Right hindlimb (tissue), 1 donor: ENCODE measurements around the gene EHF.

Experiments used
- DNase-seq: peaks from one replicate; pipeline ENCODE4 v3.0.0-alpha.2; 2018

EHF gene

GRCh38 chr11:34602245-34602644, 18.6 kb upstream of the EHF start:
- no peak for DNase-seq

DNA sequence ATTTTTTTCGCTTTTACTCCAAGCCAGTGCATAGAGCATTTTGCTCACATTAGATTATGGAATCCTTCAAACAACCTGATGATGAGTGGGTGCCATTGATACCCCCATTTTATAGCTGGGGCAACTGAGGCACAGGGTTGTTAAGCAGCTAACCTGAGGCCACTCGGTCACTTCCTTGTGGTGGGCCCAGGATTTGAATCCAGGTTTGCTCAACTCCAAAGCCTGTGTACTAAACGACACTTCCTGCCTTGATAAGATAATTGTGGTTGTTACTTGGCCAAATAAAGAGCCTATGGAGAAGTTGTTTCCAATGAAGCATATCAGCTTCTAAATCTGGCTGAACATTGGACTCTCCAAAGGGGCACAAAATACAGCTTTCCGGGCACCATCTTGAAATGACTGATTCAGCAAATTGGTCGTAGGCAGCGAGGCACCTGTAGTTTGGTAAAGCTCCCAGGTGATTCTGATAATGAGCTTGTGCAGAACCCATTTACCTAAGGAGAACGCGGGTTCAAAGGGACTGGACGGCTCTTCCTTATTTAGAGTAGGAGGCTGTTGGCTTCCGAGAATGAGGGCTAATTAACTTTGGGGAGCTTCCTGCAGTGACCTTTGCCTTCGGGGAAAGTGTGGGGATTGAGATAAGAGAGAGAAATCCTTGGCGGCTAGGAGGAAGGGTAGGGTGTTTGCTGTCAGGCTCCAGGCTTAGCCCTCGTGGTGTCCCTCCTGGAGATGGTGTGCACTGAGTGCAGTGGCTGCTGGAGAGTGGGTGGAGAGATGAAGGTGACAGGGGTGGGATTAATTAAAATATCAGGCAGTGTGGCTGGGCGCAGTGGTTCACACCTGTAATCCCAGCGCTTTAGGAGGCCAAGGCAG, 17.5 kb upstream of the EHF start:
- no peak for DNase-seq

- DNase-seq, result no peak
These were observed 16.7 kb upstream of the EHF start for GRCh38 chr11:34604145-34604544.

GRCh38 chr11:34604911-34605310, 16.0 kb upstream of the EHF start:
- no peak for DNase-seq

GRCh38 chr11:34605481-34606325, 15.2 kb upstream of the EHF start:
- no peak for DNase-seq

- no peak for DNase-seq
These were observed 14.4 kb upstream of the EHF start for GRCh38 chr11:34606326-34607120.

- DNase-seq, result no peak
These were observed 11.6 kb upstream of the EHF start for GRCh38 chr11:34609187-34609751.

DNA sequence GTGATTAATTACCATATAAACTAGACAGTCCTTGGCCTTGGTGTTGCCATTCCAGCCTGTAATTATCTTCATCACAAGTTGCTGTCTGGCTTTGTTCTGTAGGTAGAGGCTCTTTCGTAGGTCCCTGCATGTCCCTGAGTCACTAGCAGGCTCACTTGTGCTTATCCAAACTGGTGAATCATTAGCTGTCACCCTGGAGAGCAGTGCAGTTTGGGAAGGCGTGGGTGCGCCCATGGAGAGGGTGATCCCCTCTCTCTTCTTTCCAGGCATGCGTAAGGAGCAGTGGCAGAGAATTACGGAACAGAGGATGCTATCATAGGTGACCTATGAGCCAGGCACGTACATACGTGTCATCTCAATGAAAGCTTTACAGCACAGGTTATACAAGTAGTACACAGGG, 11.0 kb upstream of the EHF start:
- DNase-seq, result no peak

- no peak for DNase-seq
These were observed 10.4 kb upstream of the EHF start for GRCh38 chr11:34610324-34611041.

DNA sequence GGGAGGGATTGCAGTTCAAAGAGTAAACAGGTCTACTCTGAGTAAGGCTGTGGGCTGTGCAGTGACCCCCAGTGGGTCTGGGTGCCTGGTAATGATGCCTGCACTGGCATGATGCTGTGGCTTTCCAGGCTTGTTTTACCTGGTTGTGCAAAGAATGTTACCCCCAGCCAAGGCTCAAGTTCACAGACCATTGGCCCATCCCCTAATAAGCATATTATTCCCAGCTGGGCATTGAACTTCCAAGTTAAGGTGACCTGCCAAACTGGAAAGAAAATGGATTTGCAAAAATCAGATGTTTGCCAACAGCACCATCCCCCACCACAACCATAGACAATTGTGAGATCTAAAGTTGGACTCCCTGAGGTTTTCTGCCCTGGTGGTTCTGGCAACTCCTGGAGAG, 7.9 kb upstream of the EHF start:
- DNase-seq, result no peak

DNA sequence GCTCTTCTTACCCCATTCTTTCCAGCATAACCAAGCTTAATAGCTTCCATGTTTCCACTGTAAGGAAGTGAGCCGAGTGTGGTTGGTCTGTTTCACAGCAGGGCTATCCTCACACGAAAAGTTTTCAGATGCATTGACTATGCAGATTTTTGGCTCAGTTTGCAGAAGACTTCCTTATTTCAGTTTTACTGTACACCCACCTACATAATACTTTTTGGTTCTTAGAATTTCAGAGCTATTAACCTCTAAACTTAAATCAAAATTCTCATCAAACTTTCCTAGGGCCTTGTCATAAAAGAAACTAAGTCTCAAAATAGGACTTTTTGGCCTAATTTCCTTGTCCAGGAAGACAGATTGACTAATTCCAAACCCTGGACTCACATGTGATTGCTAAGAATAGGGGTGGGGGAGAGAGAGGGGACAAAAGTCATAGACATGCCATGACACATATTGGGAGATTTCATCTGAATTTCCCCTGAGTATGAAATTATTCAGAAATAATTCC, 7.3 kb upstream of the EHF start:
- DNase-seq, result no peak

DNA sequence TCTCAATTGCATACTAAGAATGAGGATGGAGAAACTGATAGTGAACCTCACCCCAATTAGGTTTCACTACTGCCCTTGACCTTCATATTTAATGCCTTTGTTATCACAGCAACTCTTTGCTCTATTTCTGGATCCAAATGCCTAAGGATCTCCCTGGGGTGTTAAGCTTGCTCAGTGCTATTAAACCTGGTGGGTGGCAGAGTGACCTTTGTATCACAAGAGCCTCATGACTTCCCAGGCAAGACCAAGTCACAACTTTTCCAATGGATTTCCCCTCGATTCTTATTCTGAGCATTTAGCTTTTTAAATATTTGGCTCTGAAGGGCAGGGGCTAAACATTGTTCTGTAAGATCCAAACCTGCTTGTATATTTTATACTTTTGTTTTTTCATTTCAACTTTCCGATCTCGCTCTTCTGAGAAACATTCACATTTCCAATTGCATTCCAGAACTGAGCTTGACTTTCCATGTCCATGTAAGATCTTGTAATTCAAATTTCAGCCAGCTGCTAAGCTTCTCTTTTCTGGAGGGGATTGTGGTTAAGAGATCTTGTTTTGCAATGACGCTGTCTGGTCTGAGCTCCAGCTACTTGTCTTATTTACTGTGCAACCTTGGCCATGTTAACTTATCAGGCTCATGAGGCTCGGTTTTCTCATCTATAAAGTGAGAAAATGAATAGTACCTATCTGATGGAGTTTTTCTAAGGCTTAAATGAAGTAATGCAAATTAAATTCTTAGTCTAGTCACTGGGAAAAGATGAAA, 6.4 kb upstream of the EHF start:
- DNase-seq, result no peak

- DNase-seq, result no peak
These were observed 4.8 kb upstream of the EHF start for GRCh38 chr11:34616086-34616485.

GRCh38 chr11:34616830-34617504, 3.9 kb upstream of the EHF start:
- no peak for DNase-seq

GRCh38 chr11:34618406-34618805, 2.5 kb upstream of the EHF start:
- no peak for DNase-seq

- DNase-seq, result no peak
These were observed 1.8 kb upstream of the EHF start for GRCh38 chr11:34619062-34619516.

- DNase-seq, result no peak
These were observed 691 bp upstream of the EHF start for GRCh38 chr11:34620202-34620601.

DNA sequence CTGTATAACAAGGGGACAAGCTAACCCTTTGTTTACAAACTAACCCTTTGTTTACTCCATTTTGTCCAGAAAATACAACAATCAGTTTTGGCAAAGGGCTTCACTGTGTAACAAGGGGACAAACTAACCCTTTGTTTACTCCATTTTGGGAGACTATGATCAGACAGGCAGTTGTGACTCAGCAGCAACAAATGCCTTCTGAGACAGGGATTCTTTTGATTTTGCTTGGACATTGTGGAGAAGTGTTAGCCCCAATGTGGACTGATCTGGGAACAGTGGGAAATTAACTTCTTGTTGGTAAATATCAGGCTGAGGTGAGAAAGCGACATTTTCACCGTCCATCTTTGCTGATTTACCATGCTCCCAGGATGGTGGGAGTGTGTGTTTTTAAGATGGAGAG, 983 bp downstream of the EHF start:
- DNase-seq, result no peak

- no peak for DNase-seq
These were observed 2.6 kb downstream of the EHF start for GRCh38 chr11:34623463-34623862.

DNA sequence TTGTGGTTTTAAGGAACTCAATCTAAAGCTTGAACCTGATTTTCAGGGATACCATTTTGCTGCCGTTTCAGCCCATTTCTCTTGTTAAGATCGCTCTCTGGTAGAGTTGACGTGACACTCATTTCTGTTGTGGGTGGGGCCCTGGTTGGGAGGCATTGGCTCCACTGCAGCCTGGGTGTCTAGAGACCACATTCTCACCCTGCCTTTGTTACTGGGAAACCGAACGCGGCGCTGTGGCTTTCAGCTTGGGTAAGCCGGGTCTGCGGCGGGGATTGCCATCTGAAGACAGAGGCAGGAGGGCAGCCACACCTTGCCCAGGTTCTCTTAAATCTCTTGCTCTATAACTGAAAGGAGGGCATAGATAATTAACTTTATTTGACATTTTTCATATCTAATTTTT, 3.2 kb downstream of the EHF start:
- no peak for DNase-seq

- no peak for DNase-seq
These were observed 4.7 kb downstream of the EHF start for GRCh38 chr11:34625576-34625975.
